Ishikawa (cell line): Measurements from ENCODE around the gene NAV3.

Experiments used
- NFIC ChIP-seq: IDR thresholded peaks from 2 replicates; pipeline ENCODE4 v1.6.1; 2012
- YY1 ChIP-seq: IDR thresholded peaks from 2 replicates; pipeline ENCODE4 v1.6.1; 2012; ENCODE audit warnings: low read depth
- ZBTB7A ChIP-seq: IDR thresholded peaks from 2 replicates; pipeline ENCODE4 v1.6.1; 2012; ENCODE audit warnings: low read depth
- TF ChIP-seq, protein P1 (sequence below): IDR thresholded peaks from 2 replicates; pipeline ENCODE4 v1.6.1; 2012; ENCODE audit warnings: low read depth, mild to moderate bottlenecking

DNA sequence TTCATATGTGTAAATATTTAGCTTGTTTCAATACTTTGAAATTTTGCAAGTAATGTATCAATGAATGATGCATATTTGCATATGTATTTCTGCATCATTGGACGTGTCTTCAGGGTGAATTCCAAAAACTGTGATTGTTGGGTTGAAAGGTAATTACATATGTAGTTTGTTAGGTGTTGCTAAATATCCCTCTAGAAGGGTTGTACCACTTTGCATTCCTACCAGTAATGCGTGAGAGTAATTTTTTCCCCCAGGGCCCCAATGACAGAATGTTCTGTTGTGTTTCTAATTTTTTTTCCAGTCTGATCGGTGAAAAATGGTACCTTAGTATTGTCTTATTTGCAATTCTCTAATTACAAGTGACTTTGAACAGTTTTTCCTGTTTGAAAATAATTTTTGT is 408.9 kb downstream of the NAV3 start:
- TF ChIP-seq ZBTB7A (no peak), NFIC (no peak), YY1 (no peak)
- TF ChIP-seq, protein P1, sequence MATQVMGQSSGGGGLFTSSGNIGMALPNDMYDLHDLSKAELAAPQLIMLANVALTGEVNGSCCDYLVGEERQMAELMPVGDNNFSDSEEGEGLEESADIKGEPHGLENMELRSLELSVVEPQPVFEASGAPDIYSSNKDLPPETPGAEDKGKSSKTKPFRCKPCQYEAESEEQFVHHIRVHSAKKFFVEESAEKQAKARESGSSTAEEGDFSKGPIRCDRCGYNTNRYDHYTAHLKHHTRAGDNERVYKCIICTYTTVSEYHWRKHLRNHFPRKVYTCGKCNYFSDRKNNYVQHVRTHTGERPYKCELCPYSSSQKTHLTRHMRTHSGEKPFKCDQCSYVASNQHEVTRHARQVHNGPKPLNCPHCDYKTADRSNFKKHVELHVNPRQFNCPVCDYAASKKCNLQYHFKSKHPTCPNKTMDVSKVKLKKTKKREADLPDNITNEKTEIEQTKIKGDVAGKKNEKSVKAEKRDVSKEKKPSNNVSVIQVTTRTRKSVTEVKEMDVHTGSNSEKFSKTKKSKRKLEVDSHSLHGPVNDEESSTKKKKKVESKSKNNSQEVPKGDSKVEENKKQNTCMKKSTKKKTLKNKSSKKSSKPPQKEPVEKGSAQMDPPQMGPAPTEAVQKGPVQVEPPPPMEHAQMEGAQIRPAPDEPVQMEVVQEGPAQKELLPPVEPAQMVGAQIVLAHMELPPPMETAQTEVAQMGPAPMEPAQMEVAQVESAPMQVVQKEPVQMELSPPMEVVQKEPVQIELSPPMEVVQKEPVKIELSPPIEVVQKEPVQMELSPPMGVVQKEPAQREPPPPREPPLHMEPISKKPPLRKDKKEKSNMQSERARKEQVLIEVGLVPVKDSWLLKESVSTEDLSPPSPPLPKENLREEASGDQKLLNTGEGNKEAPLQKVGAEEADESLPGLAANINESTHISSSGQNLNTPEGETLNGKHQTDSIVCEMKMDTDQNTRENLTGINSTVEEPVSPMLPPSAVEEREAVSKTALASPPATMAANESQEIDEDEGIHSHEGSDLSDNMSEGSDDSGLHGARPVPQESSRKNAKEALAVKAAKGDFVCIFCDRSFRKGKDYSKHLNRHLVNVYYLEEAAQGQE, result no peak
